GM12801 (cell line): Measurements from ENCODE around the gene ITGAV.

Source experiments
- TF ChIP-seq, protein P1 (sequence below): IDR thresholded peaks from one replicate; pipeline ENCODE4 v1.5.1; 2011; ENCODE audit warnings: control low read depth; ENCODE audit not compliant: insufficient read length; ENCODE audit errors: extremely low read depth

Gene ITGAV

DNA sequence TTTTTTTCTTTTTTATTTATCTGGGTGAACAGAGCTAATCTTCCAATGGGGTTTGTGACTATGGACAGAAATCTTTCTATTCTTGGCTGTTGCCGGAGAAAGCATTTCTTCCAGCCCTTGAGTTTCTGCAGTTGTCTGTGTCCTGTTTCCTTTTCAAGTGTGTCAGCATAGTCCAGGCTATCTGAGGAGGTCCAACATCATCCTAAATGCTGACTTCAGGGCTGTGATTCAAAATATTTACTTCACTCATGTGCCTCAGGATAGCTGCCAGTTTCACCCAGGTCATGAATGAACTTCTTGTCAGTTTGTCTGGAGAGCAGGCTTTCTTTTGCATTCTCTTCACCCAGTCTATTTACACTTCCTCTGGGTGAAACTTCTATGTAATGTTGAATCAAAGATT lies 27.9 kb downstream of the ITGAV start:
- TF ChIP-seq, protein P1, sequence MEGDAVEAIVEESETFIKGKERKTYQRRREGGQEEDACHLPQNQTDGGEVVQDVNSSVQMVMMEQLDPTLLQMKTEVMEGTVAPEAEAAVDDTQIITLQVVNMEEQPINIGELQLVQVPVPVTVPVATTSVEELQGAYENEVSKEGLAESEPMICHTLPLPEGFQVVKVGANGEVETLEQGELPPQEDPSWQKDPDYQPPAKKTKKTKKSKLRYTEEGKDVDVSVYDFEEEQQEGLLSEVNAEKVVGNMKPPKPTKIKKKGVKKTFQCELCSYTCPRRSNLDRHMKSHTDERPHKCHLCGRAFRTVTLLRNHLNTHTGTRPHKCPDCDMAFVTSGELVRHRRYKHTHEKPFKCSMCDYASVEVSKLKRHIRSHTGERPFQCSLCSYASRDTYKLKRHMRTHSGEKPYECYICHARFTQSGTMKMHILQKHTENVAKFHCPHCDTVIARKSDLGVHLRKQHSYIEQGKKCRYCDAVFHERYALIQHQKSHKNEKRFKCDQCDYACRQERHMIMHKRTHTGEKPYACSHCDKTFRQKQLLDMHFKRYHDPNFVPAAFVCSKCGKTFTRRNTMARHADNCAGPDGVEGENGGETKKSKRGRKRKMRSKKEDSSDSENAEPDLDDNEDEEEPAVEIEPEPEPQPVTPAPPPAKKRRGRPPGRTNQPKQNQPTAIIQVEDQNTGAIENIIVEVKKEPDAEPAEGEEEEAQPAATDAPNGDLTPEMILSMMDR: no peak

DNA sequence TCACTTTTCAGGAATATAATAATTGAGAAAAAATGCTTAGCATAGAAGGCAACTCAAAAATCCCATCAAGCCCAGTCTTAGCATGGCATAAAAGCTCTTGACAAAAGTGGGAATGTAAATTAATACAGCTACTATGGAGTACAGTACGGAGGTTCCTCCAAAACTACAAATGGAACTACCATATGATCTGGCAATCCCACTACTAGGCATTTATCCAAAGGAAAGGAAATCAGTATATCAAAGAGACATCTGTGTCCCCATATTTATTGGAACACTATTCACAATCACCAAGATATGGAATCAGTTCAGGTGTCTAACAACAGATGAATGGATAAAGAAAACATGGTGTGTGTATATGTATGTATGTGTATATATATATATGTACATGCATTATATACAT lies 28.8 kb downstream of the ITGAV start:
- TF ChIP-seq, protein P1: no peak

DNA sequence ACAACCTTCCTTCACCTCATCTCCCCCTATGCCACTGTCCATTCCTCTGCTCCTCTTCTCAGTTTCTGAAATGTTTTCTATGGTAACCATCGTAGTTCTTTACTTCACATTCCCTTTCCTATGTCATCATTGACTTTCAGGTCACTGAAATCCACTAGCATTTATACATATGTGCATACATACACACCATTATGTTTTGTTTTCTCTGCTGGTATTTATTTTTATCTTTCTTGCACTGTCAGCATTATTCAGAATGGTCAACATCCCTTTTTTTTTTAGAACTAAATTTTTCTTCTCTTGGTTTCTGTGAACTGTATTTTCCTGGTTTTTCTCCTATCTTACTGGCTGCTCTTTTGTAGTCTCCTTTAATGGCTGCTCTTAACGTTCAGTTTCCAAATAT lies 33.2 kb downstream of the ITGAV start:
- TF ChIP-seq, protein P1: no peak

GRCh38 chr2:186624276-186624675 lies 34.4 kb downstream of the ITGAV start:
- TF ChIP-seq, protein P1: no peak

GRCh38 chr2:186629250-186629996 lies 39.6 kb downstream of the ITGAV start:
- TF ChIP-seq, protein P1: no peak

GRCh38 chr2:186632417-186632816 lies 42.6 kb downstream of the ITGAV start:
- TF ChIP-seq, protein P1: no peak

DNA sequence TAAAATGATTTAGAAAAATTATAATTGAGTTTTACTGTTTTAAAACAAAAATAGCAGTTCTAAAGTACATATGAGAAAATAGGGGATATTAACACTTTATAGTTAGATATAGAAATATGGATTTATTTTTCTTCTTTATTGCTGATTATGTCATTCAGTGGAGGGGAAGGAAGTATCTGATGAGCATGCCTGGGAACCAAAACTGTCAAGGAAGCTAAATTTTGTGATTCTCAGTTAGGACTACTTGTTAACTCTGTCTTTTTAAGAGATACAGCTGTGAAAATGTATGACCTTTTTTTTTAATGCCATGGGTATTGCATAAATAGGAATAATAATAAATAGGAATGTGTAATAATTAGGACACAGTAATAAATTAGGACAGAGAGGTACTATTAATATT lies 44.8 kb downstream of the ITGAV start:
- TF ChIP-seq, protein P1: no peak
